GM13976 (cell line): ENCODE measurements around the gene MROH2B.

Source experiments
- DNase-seq: peaks from one replicate; pipeline ENCODE4 v3.0.0; 2012; ENCODE audit warnings: low spot score
- CTCF ChIP-seq: IDR thresholded peaks from 2 replicates; pipeline ENCODE4 v1.5.1; 2012; ENCODE audit warnings: borderline replicate concordance, mild to moderate bottlenecking; ENCODE audit not compliant: insufficient read depth; ENCODE audit errors: extremely low read depth, missing control alignments, control extremely low read depth
- in situ Hi-C: fragments of 300-500 bp; cut with MboI; formaldehyde crosslinking; loops from one replicate; pipeline ENCODE4 v1.12.0; 2022; ENCODE audit warnings: low sequenced_read_pairs, mixed read lengths, inconsistent platforms; ENCODE audit not compliant: unreplicated experiment

MROH2B gene

GRCh38 chr5:41004931-41005330 is 66.2 kb downstream of the MROH2B start:
- no peak for DNase-seq
- TF ChIP-seq CTCF = no peak
- in situ Hi-C loops = no loop called here

GRCh38 chr5:41003670-41004376 is 67.3 kb downstream of the MROH2B start:
- in situ Hi-C loops = no loop called here
- no peak for DNase-seq
- TF ChIP-seq CTCF = no peak

GRCh38 chr5:40999966-41000365 is 71.2 kb downstream of the MROH2B start:
- DNase-seq = no peak
- no peak for TF ChIP-seq CTCF
- in situ Hi-C loops = no loop called here

DNA sequence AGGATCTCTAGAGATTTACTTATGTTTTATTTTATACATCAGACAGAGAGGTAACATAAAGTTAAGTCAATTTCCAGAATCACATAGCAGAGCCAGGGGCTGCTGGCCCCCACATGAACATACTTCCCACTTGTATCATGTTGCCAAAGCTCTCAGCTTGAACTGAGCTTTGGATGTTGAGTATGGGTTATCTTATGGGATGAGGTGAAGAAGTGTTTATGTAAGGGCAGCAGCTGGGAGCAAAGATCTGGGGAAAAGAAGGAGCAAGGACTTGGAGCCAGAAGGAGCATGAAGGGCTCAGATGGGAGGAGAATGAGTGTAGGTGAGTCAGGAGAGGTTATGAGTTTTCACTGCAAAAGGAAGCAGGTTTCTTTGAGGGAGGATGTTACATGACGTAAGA is 72.0 kb downstream of the MROH2B start:
- TF ChIP-seq CTCF = no peak
- in situ Hi-C loops = no loop called here
- no peak for DNase-seq

DNA sequence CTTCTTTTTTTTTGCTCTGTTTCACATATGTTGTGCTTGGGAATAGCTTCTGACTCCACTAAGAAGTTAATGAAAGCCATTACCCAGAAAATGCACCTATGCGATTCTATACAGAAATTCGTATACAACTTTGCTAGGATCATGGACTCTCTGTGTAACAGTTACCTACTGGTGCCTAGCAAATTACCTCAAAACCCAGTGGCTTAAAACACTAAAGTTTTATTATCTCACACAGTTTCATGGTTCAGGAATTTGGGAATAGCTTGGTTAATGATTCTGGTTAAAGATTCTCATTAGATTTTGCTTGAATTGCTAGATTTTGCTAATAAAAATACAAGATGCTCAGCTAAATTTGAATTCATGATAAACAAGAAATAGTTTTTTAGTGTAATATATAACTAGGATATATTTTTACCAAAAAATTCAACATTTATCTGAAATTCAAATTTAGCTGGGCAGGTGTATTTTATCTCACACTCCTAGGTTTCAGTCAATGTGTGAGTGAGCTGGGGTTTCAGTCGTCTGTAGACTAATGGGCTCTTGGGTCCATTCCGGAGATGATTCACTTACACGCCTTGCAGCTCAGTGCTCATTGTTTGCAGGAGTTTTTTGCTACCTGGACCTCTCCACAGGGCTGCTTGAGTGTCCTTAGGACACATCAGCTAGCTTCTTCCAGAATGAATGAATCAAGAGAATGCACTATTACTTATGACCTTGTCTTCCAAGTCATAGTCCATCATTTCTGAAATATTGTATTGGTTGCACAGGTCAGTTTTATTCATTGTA is 75.1 kb downstream of the MROH2B start:
- TF ChIP-seq CTCF = no peak
- in situ Hi-C loops = no loop called here
- DNase-seq = no peak

DNA sequence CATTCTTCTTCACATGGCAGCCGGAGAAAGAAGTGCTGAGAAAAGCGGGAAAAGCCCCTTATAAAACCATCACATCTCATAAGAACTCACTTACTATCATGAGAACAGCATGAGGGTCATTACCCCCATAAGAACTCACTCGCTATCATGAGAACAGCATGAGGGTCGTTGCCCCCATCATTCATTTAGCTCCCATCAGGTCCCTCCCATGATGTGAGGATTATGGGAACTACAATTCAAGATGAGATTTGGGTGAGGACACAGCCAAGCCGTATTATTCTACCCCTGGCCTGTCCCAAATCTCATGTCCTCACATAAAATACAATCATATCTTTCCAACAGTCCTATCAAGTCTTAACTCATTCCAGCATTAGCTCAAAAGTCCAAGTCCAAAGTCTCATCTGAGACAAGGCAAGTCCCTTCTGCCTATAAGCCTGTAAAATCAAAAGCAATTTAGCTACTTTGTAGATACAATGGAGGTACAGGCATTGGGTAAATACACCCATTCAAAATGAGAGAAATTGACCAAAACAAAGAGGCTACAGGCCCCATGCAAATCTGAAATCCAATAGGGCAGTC is 79.1 kb downstream of the MROH2B start:
- in situ Hi-C loops = no loop called here
- DNase-seq = no peak
- no peak for TF ChIP-seq CTCF
